HG03342 (cell line): ENCODE measurements around the gene ATG10.

Experiments used
- ATAC-seq: cut with Tn5 transposase; IDR thresholded peaks from one replicate; pipeline ENCODE4 v1.9.1; 2021; ENCODE audit warnings: mild to moderate bottlenecking, moderate library complexity; ENCODE audit not compliant: unreplicated experiment

Gene ATG10

DNA sequence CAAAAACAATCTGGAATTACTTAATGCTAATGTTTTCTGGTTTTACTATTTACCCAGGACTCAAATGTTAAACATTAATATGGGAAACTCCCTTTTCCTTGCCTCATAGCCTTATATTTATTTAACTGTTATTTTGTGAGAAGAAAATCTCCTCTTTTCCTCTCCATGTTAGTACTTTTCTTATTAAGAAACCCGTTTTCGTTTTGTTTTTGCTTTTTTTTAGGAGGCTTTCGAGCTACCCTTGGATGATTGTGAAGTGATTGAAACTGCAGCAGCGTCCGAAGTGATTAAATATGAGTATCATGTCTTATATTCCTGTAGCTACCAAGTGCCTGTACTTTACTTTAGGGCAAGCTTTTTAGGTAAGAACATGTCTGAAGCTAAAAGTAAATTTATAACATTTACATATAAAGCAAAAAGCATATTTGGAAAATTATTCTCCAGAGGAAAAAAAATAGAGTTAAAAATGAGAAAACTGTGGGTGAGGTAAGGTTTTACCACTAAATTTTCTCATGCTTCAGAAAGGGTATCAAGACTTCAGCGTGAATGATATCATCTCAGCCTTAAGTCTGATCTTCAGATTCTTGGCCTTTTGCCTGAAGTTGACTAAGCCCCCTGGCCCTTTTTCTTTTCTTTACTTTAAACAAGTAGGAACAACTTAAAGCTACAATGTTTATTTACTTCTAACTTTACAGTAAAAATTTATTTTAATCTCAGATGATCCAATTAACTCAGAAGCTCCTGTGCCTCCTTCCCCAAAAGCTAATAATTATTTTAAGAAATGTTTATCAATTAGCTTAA lies 192.6 kb downstream of the ATG10 start:
- no peak for ATAC-seq

DNA sequence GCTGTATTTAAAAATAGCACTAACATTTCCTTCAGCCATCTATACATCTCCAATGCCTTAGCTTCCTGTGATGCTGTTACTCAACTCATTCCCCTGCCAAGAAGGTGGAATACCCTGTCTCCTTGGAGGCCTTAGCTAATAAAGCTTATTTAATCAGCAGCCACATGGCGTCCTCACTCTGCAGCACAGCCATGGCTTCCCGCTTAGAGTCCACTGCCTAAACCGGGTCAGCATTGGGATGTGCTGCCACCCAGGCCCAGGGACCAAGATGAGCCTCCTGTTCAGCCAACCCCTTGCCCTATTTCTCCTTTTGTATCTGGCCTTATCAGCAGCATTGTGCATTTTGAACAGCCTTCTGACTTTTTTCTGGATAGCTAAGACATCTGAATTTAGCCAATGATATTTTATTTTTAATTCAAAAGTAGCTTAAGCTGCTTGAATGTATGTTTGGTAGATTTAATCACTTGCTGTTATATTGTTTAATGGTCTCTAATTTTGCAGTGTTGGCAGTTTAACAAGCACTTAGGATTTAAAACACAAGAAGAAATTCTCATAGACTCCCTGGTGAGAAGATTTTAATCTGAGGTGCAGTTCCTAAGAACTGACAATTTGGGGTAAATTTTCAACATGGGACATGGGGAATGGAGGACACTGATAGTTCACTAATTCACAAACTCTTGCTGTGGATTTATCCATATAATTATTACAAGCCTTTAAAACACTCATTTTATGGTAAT lies 193.3 kb downstream of the ATG10 start:
- no peak for ATAC-seq

DNA sequence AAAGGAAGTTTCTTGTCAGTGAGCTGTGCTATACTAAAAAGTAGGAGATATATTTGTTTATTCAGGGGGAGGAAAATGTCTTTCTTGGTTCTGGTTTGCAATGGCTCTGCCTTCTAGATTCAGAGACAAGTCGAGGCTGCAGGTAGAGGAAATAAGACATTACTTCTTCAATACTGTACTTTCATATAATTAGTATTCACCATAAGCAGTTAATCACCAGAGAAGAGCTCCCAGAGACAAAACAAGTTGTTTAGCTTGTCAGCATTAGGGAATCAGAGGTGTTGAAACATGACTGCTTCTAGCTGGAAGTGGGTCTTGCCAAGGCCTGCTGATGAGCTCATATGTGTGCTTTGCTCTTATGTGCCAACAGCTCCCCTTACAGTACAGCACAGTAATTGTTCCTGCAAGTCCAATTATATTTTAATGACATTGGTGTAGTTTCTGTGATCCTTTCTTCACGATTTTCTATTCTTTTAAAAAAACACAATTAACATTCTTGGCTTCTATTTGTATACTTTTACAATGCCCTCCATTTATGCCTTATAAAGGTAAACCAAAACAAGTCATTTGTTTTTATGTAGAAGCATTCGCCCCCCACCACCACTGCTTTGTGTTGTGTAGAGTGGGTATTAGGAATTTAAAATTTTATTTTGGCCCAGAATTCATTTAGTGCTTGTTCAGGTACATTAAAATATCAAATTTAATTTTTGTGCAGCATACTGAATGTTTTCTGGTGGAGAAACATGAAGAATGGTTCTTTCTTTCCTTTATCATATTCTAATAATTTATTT lies 194.1 kb downstream of the ATG10 start:
- ATAC-seq, result peak; percentile 85

DNA sequence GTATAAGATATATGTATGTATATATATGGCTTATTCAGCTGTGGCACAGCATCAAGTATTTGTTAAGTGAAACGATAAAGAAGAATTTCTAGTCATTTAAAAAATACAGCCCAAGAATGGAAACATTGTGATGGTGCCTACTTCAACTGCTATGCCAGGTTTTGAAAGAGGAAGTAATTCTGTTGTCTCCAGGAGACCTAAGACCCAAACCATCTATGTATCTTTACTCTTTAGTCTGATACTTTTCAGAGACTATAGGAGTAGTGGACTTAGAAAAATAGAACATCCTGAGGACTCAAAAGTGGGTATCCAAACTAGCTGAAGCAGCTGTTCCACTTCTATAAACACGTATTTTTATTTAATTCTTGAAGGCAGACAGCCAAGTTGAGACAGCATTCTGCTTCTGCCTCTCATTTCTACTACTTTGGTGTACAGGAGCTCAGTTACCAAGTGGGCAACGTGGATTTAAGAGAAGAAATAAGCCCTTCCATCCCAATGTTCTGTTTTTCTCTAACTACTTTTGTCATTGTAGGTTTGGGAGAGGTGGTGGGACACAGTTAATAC lies 195.6 kb downstream of the ATG10 start:
- no peak for ATAC-seq

DNA sequence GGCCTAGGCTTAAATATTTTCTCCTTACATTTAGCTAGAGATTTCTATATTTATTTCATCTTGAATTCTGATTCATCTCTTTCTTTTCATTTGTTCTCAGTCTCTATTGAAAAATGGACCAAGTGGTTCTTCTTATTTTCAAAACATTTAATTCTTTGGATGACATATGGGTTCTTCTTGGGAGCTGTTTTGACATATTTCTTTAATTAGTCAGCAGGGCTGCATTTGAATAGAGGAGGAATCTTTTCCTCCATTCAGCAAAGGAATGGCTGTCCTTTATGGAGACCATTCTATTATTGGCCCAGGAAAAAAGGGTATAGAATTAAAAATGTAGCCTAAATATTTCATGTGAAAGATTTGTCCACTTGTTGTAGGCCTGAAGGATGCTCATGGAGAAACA lies 196.5 kb downstream of the ATG10 start:
- no peak for ATAC-seq

DNA sequence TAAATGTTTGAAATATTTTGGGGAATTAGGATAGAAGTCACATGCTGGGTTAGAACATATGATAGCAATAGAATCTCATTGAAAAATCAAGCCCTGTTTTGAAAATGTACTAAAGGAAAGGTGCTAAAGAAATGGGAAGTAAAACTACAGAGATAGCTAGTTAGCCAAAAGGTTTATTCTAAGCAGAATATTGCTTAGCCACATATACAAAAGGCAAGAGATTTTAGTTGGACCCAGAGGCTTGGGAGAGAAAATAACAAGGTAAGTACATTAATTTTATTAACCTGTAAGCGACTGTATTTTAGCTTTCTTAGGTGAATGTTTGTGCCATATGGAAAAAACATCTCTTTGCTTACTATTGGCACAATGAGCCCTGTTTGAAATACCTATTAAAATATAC lies 198.1 kb downstream of the ATG10 start:
- ATAC-seq, result no peak

DNA sequence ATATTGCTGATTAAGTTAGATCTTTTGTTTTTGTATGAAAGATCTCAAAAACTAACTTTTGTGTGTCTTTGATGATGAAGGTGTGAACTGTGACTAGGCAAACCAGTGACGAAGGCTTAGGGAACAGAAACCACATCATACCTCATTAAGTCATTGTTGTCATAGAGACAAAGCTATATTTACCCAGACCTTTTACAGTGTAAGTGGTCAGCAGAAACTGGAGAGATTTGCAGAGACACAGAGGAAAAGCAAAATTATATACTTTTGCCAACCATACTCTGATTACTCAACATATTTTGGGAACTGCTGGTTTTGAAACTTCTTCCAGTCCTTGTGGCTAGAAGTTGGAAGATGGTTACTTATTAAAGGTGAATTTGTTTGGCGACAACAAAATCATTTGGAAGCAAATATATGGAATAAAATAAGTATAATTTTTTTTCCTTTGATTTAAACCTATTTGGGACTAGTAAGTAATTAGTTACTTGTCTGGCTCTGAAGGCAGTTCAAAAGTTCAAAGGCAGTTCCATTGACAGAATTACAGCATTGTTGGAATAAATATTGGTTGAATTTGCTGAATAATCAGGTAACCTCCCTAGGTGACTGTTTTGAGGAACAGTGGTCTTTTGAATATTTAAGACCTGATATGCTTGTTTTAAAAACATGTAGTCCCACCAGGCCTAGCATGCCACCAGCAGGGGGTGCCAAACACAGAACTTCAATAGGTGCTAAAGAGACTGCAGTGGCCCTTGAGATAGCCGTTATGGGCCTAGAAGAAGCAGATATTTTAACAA lies 202.5 kb downstream of the ATG10 start:
- ATAC-seq, result peak; percentile 100

DNA sequence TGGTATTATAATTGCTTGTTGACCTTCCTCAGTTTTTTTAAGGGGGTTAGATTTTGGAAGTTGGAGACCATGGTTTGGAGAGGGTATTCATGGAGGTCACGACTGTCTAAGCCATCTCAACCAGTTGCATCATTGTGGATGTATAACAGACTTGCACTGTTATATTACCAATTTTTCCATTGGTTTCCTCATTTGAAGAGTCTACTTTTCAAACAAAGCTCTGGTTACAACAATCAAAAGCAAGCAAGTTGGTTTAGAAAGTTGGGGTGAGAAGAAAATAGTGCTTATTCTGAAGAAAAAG lies 203.0 kb downstream of the ATG10 start:
- ATAC-seq, result no peak

DNA sequence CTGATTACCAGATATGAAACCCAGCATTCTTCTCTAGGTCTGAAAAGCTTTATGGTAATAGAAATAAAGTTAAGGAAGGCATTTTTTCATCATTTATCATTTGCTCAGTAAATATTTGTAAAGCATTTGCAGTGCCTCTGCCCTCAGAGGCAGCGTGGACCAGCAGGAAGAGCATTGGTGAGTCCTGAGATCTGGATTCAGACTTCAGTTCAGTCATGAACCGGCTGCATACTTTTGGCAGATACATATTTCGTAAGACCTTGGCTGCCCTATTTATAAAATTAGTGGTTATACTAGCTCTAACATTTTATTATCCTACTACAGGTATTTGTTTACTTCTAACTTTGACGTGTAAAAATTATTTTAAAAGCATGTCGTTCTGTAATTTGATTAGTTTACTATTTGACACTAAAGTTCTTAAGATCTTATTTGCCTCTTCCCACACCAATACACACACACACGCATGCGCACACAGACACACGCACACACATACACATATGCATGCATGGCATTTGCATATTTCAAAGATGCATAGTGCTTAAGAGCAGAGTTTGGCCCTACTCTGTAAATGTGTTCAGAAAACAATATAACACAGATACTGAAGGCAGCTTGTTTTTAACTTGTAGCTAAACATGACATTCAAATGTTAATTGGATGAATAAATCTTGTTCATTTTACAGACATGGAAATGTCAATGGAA lies 204.4 kb downstream of the ATG10 start:
- no peak for ATAC-seq

DNA sequence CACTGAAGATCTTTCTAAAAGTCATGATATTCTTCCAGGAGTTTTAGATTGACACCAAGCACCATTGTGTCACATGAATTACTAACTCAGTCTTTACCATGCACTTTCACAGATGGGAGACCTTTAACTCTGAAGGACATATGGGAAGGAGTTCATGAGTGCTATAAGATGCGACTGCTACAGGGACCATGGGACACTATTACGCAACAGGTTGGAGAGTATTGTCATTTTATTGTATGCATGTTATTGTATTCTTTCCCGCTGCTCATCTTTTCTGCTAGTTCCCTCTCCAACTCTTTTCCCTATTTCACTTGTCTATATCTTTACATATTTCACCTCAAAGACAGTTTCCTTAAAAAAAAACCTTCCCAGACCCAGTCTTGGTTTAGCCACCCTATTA lies 206.6 kb downstream of the ATG10 start:
- no peak for ATAC-seq

DNA sequence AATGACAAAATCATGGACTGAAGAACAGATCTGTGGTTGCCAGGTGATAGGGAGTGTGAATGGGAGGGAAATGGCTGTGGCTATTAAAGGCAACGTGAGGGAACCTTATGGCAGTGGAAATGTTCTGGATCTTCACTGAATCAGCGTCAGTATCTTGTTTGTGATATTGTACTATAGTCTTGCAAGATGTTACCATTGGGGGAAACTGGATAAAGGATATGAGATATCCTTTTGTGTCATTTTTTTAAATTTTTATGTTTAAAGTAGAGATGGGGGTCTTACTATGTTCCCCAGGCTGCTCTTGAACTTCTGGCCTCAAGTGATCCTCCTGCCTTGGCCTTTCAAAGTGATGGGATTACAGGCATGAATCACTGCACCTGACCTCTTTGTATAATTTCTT lies 210.8 kb downstream of the ATG10 start:
- no peak for ATAC-seq

DNA sequence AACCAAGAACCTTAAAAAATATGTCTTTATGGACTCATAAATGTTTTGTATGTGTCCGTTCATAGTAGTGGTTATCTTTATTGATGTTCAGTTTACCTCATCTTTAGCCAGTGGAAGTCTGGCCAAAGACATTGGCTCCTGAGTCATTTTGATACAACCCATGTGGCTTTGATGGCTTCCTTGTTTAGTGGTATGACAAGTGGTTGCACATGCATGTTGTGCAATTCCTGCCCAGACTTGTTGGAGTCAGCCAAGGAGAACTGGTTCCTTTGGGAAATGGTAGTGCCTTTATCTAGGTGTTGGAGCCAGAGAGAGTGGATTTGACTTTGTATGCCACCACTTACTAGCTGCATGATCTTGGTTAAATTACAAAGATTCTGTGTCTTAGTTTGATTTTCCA lies 212.0 kb downstream of the ATG10 start:
- ATAC-seq, result no peak

DNA sequence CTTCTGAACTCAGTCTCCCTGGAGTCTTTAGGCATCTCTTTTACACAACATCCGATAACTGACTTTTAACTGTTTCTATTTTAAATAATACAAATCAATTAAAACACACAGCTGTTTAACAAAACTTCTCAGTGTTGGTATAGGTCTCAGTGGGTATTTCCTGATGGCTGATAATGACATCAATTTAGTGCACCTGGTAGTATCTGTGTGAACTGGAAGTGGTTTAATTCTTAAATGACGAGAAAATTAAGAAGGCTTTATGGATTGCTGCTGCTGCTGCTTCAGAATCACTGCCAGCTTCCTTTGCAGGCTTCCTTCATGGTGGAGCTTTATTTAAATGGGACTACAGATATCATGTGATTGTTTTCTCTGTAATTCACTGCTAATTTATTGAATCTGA lies 214.0 kb downstream of the ATG10 start:
- no peak for ATAC-seq

DNA sequence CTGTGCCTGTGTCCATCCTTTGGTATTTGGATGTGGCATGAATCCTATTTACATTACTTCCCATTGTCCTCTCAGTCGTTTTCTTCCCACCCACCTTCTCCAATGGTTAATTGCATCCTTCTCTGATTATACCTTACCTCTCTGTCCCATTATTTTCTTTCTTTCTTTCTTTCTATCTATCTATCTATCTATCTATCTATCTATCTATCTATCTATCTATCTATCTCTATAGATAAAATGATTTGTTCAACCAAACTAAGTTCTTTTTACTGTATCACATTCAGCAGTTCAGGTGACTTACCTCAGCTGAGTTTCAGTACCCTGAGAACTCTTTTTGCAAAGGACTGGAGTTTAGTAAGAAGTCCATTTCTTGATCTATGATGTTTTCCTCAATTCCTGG lies 225.7 kb downstream of the ATG10 start:
- ATAC-seq, result no peak

DNA sequence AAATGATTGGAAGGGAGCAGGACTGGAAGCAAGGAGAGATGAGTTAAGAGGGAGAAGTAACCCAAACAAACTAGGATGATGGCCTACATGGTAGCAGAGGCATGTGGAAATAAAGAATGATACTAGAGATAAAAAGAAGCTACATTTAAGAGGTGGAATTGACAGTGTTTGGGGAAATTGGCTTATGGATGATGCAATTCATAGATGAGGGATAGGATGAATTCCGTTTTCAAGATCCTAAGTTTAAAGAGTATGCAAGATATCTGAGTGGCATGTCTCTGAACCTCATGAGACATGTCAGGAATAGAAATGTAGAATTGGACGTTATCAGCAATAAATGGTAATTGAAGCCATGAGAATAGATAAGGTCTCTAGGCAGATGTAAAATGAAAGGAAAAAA lies 232.7 kb downstream of the ATG10 start:
- no peak for ATAC-seq

DNA sequence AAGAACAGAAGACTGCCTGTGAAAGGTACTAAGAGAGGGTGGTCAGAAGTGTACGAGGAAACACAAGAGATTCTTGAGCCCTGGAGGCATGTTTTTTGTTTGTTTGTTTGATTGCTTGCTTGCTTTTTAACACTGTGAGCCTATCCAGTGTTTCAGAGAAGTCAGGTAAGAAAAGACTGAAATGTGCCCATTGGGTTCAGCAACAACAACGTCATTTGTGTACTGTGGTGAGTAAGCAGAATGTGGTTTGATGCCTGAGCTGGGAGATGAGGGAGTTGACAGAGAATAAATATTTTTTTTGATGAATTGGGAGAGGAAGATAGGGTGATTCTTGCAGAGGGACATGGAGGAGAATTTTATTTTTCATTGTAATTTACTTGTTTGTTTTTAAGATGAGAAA lies 233.2 kb downstream of the ATG10 start:
- no peak for ATAC-seq

DNA sequence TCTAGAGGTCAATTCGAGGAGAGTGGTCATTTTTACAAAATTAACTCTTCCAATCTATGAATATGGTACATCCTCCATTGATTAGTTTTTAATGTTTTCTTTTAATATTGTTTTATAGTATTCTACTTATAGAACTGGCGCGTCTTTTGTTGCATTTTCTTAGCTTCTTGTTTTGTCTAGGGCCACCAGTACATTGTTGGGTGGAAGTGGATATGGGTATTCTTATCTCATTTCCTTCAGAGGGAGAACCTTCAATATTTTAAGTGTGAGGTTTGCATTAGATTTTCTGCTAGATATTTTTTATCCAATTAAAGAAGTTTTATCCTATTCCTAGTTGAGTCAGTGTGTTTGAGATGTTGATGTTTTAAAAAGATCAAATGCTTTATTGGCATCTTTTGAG lies 236.5 kb downstream of the ATG10 start:
- no peak for ATAC-seq

DNA sequence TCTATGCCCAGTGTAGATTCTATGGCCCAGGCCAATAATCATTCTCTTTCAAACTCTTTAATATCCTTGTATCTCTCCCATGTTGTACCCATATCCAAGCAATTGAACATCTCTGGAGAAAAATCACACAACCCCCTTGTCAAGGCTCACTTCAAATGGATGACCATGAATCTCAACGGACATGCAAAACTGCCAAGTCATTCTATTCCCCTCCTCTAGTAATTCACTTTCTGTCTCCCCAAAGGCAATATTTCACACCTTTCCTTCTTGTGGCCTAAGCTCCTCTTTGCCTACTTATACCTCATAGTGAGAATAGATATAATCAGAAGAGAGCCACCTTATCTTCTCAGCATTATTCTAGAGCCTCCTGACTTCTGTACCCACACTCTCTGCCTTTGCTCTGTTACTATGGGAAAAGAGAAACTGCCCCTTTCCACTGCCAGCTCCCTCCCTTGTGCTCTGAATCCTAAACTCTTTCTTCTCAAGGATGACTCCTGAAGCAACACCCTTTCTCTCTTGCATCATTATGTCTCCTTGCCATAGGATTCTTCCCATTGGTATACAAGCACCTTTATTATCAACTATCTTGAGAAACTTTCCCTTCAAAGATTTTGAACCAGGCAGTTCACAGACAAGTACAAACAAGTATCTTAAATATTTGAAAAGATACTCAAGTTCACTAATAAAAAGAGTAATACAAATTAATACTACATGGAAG lies 240.2 kb downstream of the ATG10 start:
- no peak for ATAC-seq

DNA sequence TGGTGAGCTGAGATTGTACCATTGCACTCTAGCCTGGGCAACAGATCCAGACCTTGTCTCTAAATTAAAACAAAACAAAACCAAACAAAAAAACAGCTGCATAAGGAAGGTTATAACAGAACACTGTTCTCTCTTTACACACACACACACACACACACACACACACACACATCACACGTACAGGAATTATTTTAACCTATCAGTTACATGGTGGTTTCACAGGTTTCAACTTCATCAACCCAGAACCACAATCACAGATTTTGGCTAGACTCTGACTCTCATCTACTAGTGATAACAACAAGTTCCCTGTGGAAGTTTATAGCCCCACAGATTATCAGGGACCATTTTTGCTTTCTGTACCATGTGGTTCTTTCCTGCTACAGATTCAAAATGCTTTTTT lies 246.1 kb downstream of the ATG10 start:
- no peak for ATAC-seq
